Type B pancreatic cell (in vitro differentiated cells): ENCODE results near the gene PPIL1. TPM values are rescaled to one million over a fixed set of nuclear protein-coding genes. Genes with fewer than 3 reads are reported as not detected.

ENCODE experiments used
- DNase-seq: peaks from one replicate; pipeline ENCODE4 v3.0.0; 2021; ENCODE audit warnings: mixed read lengths; ENCODE audit not compliant: unreplicated experiment; ENCODE audit errors: extremely low spot score
- H3K27ac Mint-ChIP-seq: 2 replicates; pipeline ENCODE4 v1.8.0; 2021; ENCODE audit warnings: mild to moderate bottlenecking, mixed read lengths
- H3K27me3 Mint-ChIP-seq: 2 replicates; pipeline ENCODE4 v1.8.0; 2021; ENCODE audit warnings: mixed read lengths
- H3K36me3 Mint-ChIP-seq: 2 replicates; pipeline ENCODE4 v1.8.0; 2021; ENCODE audit warnings: mixed read lengths
- H3K4me1 Mint-ChIP-seq: one replicate; pipeline ENCODE4 v1.8.0; 2021; ENCODE audit warnings: mixed read lengths; ENCODE audit not compliant: unreplicated experiment
- H3K4me3 Mint-ChIP-seq: 2 replicates; pipeline ENCODE4 v1.8.0; 2021; ENCODE audit warnings: mild to moderate bottlenecking, mixed read lengths
- H3K9me3 Mint-ChIP-seq: 2 replicates; pipeline ENCODE4 v1.8.0; 2021; ENCODE audit warnings: mixed read lengths
- total RNA-seq: library from RNA; stranded (reverse); gene quantifications from 2 replicates; pipeline ENCODE4 v1.2.1, GENCODE V29; 2021; ENCODE audit warnings: low replicate concordance
- TF ChIP-seq, protein P1 (sequence below): fragments of 200-600 bp; sonication (generic); conservative IDR thresholded peaks from 2 replicates; pipeline ENCODE4 v1.5.0; 2021; ENCODE audit warnings: antibody characterized with exemption, mild to moderate bottlenecking

Gene PPIL1
- total RNA-seq, 1 donor from 2014 or later: 50.4 TPM

DNA sequence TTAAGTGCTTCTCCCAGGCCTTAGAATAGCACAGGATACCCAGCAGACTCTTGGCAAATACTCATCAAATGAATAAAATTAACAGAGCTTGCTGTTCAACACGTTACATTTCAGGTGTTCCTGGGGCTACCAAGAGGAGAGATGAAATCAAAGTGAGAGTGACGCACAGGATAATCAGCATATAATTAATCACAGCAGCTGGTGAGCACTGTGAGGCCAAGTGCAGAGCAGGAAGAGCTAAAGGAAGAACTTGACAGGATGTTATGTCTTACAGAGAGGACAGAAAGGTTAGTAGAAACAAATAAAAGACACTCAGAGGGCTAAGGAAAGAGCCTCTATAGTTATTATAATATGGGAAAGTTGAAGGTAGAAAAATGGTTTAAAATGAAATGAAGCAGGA lies 8.8 kb downstream of the PPIL1 start:
- peaks cover 30% of the 10 kb centered on the region for H3K4me1 Mint-ChIP-seq
- H3K9me3 Mint-ChIP-seq: no peaks in the 10 kb centered on the region
- H3K36me3 Mint-ChIP-seq: peaks cover 36% of the 10 kb centered on the region
- no peak overlapping the region for H3K4me3 Mint-ChIP-seq
- no peak overlapping the region for H3K27ac Mint-ChIP-seq
- H3K27me3 Mint-ChIP-seq: no peaks in the 10 kb centered on the region
- TF ChIP-seq, protein P1, sequence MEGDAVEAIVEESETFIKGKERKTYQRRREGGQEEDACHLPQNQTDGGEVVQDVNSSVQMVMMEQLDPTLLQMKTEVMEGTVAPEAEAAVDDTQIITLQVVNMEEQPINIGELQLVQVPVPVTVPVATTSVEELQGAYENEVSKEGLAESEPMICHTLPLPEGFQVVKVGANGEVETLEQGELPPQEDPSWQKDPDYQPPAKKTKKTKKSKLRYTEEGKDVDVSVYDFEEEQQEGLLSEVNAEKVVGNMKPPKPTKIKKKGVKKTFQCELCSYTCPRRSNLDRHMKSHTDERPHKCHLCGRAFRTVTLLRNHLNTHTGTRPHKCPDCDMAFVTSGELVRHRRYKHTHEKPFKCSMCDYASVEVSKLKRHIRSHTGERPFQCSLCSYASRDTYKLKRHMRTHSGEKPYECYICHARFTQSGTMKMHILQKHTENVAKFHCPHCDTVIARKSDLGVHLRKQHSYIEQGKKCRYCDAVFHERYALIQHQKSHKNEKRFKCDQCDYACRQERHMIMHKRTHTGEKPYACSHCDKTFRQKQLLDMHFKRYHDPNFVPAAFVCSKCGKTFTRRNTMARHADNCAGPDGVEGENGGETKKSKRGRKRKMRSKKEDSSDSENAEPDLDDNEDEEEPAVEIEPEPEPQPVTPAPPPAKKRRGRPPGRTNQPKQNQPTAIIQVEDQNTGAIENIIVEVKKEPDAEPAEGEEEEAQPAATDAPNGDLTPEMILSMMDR: no peak
- no peak for DNase-seq

DNA sequence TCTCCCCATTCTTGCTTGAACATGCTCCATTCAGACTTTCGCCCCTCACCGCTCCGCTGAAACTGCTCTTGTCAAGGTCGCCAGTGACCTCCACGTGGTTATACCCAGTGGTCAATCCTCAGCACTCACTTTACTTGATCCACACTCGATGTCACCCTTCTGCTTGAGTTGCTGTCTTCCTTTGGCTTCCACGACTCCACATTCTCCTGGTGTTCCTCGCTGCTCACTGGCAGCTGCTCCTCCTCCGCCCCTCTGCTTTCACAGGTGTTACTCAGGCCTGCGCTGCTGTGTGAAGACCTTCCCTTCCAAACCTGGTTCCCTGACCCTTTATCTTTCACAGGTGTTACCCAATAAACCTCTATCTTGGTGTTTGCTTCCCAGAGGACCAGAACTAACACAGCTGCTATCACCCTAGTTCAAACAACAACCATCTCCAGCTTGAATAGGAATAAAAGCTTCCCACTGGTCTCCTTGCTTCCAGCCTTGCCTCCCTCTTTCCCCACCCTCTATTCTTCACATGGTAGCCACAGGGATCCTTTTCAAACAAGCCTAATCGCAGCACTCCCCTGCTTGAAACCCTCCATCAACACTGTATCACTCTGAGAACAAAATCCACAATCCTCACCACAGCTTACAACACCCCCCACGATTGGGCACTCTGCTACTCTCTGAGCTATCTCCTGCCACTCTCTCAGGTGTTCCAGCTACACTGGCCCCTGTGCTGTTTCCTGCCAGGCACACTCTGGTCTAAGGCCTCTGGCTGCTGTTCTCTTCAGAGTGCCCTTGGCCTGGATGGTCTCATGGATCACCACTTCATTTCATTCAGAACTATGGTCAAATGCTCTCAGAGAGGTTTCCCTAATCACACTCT lies 10.7 kb downstream of the PPIL1 start:
- Mint-ChIP-seq H3K27ac (no peak overlapping the region), H3K4me3 (no peak overlapping the region), H3K4me1 (peaks cover 31% of the 10 kb centered on the region), H3K27me3 (no peaks in the 10 kb centered on the region), H3K9me3 (no peaks in the 10 kb centered on the region), H3K36me3 (peaks cover 32% of the 10 kb centered on the region)
- no peak for DNase-seq
- TF ChIP-seq, protein P1: no peak

DNA sequence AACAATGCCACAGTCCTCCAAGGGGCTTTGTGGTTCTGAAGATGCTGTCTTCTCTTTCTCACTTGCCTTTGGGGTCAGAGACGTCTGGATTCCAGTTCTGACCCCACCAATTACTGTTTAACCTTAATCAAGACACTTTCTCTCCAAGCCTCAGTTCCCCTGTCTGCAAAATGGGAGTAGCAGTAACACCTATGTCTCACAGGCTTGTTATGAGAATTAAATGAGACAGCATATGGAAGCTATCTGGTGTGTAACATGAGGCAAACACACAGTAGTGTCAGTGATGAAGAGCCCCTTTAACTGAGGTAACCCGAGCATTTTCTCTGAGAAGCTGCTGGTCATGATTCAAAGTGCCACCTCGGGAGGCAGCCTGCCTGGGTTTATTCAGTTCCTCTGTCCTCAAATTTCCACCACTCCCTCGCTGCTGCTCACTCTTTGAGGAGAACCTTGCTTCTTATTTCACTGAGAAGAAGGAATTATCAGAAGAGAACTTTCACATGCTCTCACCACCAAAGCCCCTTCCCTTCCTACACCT lies 11.7 kb downstream of the PPIL1 start:
- Mint-ChIP-seq H3K27ac (no peak overlapping the region), H3K27me3 (no peaks in the 10 kb centered on the region), H3K9me3 (no peaks in the 10 kb centered on the region), H3K4me1 (peaks cover 34% of the 10 kb centered on the region), H3K36me3 (peaks cover 35% of the 10 kb centered on the region), H3K4me3 (no peak overlapping the region)
- TF ChIP-seq, protein P1: no peak
- DNase-seq: no peak

DNA sequence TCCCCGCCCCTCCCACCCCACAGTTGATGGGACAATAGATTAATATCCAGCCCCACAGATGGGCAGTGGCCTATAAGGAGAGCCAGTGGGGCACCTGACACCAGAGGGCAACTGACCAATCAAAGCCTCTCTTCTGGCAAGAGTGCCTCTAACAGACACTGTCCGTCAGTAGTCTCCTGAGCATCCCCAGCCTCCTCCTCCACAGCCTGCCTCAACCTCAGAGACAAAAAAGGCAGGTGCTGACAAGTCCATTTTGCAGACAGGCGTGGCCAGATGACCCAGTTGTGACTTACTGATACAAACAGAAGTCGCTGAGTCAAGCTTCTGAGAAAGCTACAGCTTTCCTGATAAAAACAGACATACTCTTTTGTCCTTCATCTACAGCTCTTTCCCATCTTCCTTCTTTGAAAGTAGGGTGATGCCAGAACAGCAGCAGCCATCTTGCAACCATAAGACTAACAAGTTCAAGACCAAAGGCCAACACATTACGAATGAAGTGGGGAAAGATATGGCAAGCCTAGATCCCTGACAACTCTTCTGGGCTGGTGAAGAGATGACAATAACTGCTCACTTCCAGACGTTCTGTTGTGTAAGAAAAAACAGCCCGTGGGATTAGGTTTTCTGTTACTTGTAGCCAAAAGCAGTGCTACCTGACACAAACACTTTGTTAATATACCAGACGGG lies 12.3 kb downstream of the PPIL1 start:
- peaks cover 33% of the 10 kb centered on the region for H3K36me3 Mint-ChIP-seq
- no peak overlapping the region for H3K27ac Mint-ChIP-seq
- peaks cover 28% of the 10 kb centered on the region for H3K4me1 Mint-ChIP-seq
- no peaks in the 10 kb centered on the region for H3K9me3 Mint-ChIP-seq
- H3K27me3 Mint-ChIP-seq: no peaks in the 10 kb centered on the region
- TF ChIP-seq, protein P1: no peak
- DNase-seq: no peak
- no peak overlapping the region for H3K4me3 Mint-ChIP-seq

DNA sequence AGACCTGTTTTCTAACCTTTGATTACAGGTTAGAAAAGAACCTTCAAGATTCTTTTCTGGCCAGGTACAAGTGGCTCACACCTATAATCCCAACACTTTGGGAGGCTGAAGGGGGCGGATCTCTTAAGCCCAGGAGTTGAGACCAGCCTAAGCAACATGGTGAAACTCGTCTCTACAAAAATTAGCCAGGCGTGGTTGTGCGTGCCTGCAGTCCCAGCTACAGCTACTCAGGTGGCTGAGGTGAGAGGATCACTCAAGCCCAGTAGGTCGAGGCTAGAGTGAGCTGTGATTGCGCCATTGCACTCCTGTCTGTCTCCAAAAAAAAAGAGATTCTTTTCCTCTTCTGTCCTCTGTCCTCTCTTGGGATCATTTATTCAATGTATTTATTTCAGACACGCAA lies 14.5 kb downstream of the PPIL1 start:
- TF ChIP-seq, protein P1: no peak
- no peak overlapping the region for H3K4me3 Mint-ChIP-seq
- H3K27me3 Mint-ChIP-seq: no peaks in the 10 kb centered on the region
- peaks cover 31% of the 10 kb centered on the region for H3K36me3 Mint-ChIP-seq
- H3K27ac Mint-ChIP-seq: no peak overlapping the region
- no peak for DNase-seq
- no peaks in the 10 kb centered on the region for H3K9me3 Mint-ChIP-seq
- H3K4me1 Mint-ChIP-seq: peaks cover 23% of the 10 kb centered on the region
